HG03571 (cell line): Measurements from ENCODE around the gene DNAJB9.
"Not testable (repeated sequence)": the region's sequence is repeated elsewhere in the genome, so short reads cannot be mapped to it uniquely, and the experiment has no call there.

Source experiments
- ATAC-seq: cut with Tn5 transposase; IDR thresholded peaks from one replicate; pipeline ENCODE4 v1.9.1; 2021; ENCODE audit not compliant: unreplicated experiment

The DNAJB9 gene

GRCh38 chr7:108569381-108570145 is at the start of gene DNAJB9, which contains the start of gene THAP5:
DNAJB9 (plus strand) TSS chr7:108569874; CDS start chr7:108571727, 1,853 bp downstream.
THAP5 (minus strand) TSS chr7:108569706; CDS start chr7:108569569, 137 bp downstream.
- ATAC-seq: peak; percentile 94

- no peak for ATAC-seq
Observed at GRCh38 chr7:108522780-108523179, 46.9 kb upstream of the DNAJB9 start.

GRCh38 chr7:108525327-108525984 is 44.2 kb upstream of the DNAJB9 start:
- peak; percentile 46 for ATAC-seq

GRCh38 chr7:108525985-108526767 is 43.5 kb upstream of the DNAJB9 start, which contains the start of gene PNPLA8:
PNPLA8 (minus strand) TSS chr7:108526135; CDS start chr7:108515491, 10,644 bp downstream.
- peak; percentile 95 for ATAC-seq

GRCh38 chr7:108526768-108527017 is 43.0 kb upstream of the DNAJB9 start:
- ATAC-seq: no peak

GRCh38 chr7:108528183-108528712 is 41.4 kb upstream of the DNAJB9 start:
- no peak for ATAC-seq

GRCh38 chr7:108529341-108529740 is 40.3 kb upstream of the DNAJB9 start:
- no peak for ATAC-seq

GRCh38 chr7:108533712-108534111 is 36.0 kb upstream of the DNAJB9 start:
- no peak for ATAC-seq

GRCh38 chr7:108535257-108535656 is 34.4 kb upstream of the DNAJB9 start:
- ATAC-seq: no peak

GRCh38 chr7:108535744-108536143 is 33.9 kb upstream of the DNAJB9 start:
- no peak for ATAC-seq

GRCh38 chr7:108537229-108537628 is 32.4 kb upstream of the DNAJB9 start:
- ATAC-seq: no peak

GRCh38 chr7:108538236-108538635 is 31.4 kb upstream of the DNAJB9 start:
- not testable (repeated sequence) for ATAC-seq

GRCh38 chr7:108538685-108539084 is 31.0 kb upstream of the DNAJB9 start:
- not testable (repeated sequence) for ATAC-seq

- ATAC-seq: no peak
Observed at GRCh38 chr7:108541478-108541877, 28.2 kb upstream of the DNAJB9 start.

GRCh38 chr7:108548141-108548896 is 21.4 kb upstream of the DNAJB9 start:
- ATAC-seq: not testable (repeated sequence)

- ATAC-seq: not testable (repeated sequence)
Observed at GRCh38 chr7:108556665-108557064, 13.0 kb upstream of the DNAJB9 start.

- no peak for ATAC-seq
Observed at GRCh38 chr7:108557191-108557590, 12.5 kb upstream of the DNAJB9 start.

- no peak for ATAC-seq
Observed at GRCh38 chr7:108557617-108558016, 12.1 kb upstream of the DNAJB9 start.

- no peak for ATAC-seq
Observed at GRCh38 chr7:108559253-108559652, 10.4 kb upstream of the DNAJB9 start.

- no peak for ATAC-seq
Observed at GRCh38 chr7:108561047-108561619, 8.5 kb upstream of the DNAJB9 start.
